ENCODE results near the gene PCDH15. TPM values are rescaled to one million over a fixed set of nuclear protein-coding genes. Genes with fewer than 3 reads are reported as not detected.

Gene PCDH15
- total RNA-seq, 4 donors from 2014 or later: not detected

DNA sequence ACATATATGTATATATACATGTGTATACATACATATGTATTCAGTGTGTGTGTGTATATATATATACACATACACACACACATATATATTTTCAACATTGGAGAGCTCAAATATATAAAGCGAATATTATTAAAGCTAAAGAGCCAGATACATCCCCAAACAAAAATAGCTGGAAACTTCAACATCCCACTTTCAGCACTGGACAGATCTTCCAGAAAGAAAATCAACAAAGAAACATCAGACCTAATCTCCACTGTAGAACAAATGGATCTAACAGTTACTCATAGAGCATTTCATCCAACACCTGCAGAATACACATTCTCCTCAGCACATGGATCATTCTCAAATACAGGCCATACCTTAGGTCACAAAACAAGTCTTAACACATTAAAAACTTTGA lies 799.0 kb downstream of the PCDH15 start:
- TF ChIP-seq, protein P1, sequence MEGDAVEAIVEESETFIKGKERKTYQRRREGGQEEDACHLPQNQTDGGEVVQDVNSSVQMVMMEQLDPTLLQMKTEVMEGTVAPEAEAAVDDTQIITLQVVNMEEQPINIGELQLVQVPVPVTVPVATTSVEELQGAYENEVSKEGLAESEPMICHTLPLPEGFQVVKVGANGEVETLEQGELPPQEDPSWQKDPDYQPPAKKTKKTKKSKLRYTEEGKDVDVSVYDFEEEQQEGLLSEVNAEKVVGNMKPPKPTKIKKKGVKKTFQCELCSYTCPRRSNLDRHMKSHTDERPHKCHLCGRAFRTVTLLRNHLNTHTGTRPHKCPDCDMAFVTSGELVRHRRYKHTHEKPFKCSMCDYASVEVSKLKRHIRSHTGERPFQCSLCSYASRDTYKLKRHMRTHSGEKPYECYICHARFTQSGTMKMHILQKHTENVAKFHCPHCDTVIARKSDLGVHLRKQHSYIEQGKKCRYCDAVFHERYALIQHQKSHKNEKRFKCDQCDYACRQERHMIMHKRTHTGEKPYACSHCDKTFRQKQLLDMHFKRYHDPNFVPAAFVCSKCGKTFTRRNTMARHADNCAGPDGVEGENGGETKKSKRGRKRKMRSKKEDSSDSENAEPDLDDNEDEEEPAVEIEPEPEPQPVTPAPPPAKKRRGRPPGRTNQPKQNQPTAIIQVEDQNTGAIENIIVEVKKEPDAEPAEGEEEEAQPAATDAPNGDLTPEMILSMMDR (IDR thresholded peaks at IDR 0.05; ENCODE audit: low read depth): no peak

DNA sequence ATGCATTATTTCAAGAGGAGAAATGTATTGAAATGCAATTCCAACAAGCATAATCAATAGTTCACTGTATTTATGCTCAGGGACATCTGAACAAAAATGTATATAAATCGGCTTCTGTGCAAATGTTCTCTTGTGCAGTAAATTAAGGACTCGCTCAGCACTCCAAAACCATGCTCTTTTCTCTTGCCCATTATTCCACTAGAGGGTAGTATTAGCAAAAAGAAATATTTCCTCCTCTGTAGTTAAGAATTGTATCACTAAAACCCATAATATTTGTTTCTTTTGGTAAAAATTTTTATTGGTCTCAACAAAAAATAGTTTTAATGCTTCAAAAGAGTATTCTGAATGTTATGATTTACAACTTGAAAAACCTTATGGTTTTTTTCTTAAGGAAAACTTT lies 803.1 kb downstream of the PCDH15 start:
- TF ChIP-seq, protein P1 (IDR thresholded peaks at IDR 0.05; ENCODE audit: low read depth): no peak

DNA sequence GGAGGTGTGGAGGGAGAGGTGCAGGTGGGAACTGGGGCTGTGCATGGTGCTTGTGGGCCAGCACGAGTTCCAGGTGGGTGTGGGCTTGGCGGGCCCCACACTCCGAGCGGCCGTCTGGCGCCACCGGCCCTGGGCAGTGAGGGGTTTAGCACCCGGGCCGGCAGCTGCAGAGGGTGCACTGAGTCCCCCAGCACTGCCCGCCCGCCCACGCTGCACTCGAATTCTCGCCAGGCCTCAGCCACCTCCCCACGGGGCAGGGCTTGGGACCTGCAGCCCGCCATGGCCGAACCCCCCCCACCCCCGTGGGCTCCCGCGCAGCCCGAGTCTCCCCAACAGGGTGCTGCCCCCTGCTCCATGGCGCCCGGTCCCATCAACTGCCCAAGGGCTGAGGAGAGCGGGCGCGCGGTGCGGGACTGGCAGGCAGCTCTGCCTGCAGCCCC lies 810.2 kb downstream of the PCDH15 start:
- TF ChIP-seq, protein P1 (IDR thresholded peaks at IDR 0.05; ENCODE audit: low read depth): no peak

DNA sequence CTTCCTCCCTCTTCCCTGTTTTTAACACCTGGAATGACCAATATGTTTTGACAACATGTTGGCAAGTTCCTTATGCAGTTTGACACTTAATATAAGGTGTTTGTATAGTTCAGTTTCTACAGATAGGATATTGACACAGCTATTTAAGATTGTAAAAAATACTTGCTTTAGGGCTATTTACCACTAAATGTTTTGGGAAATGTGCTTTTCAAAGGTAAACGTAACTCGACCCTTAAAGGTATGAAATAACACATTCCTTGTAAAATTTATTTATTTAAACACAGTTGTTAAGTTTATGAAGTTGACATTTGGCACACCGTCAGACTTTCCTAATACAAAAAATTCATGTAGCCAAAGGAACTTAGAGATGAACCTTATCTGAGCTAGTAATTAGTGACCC lies 817.6 kb downstream of the PCDH15 start:
- TF ChIP-seq, protein P1 (IDR thresholded peaks at IDR 0.05; ENCODE audit: low read depth): no peak

DNA sequence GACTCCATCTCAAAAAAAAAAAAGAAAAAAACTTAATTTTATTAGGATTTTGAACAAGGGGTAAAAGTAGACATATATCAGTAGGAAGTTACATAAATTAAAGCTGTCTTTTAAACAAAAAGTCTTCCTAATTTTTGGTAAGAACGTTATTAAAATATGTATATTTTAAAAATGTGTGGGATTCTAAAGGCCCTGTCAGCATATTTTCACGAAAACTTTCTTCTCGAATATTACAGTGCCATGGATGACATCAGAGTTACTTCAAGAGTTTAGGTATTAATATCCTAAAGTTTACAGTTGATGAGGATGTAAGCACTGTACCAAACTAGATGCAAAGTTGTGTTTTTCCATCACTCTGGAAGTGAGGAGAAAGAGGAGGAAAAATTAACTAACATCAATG lies 820.8 kb downstream of the PCDH15 start:
- TF ChIP-seq, protein P1 (IDR thresholded peaks at IDR 0.05; ENCODE audit: low read depth): no peak

DNA sequence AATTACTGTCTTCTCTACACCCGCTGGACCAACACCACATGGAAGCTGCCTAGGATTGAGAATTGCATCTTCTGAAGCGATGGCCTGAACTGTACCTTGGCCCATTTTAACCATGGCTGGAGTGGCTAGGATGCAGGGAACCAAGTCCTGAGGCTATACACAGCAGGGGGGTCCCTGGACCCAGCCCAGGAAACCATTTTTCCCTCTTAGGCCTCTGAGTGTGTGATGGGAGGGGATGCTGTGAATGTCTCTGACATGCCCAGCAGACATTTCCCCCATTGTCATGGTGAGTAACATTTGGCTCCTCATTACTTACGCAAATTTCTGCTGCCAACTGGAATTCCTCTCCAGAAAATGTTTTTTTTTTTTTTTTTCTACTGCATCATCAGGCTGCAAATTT lies 822.7 kb downstream of the PCDH15 start:
- TF ChIP-seq, protein P1 (IDR thresholded peaks at IDR 0.05; ENCODE audit: low read depth): no peak

DNA sequence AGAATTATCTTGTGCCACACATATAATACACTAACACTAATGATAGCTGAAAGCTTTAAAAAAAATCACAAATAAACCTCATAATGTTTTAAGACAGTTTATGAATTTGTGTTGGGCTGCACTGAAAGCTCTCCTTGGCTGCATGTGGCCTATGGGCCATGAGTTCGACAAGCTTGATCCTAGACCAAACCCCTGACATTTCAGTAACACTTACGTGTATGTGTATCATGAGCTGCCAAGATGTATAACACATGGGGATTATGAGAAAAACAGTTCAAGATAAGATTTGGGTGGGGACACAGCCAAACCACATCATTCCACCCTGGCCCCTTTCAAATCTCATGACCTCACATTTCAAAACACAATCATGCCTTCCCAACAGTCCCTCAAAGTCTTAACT lies 823.8 kb downstream of the PCDH15 start:
- TF ChIP-seq, protein P1 (IDR thresholded peaks at IDR 0.05; ENCODE audit: low read depth): no peak
